SK-N-MC (cell line): Measurements from ENCODE around the gene LIPC.

Source experiments
- EZH2 ChIP-seq: fragments of 200-600 bp; sonication (generic); IDR thresholded peaks from one replicate; pipeline ENCODE4 v1.6.1; 2017; ENCODE audit warnings: antibody characterized with exemption
- POLR2AphosphoS5 ChIP-seq: IDR thresholded peaks from 2 replicates; pipeline ENCODE4 v1.6.1; 2012; ENCODE audit warnings: mild to moderate bottlenecking, low read depth, low read length, borderline replicate concordance

- TF ChIP-seq EZH2 (no peak), POLR2AphosphoS5 (no peak)
These were observed 156.3 kb downstream of the LIPC start for GRCh38 chr15:58588096-58588495.
